K562 (cell line): Measurements from ENCODE around the gene RFLNA. TPM values are rescaled to one million over a fixed set of nuclear protein-coding genes. Genes with fewer than 3 reads are reported as not detected.

ENCODE experiments used
- ATAC-seq: fragments of 200-7000 bp; cut with Tn5 transposase; 3 replicates; pipeline ENCODE4 v1.9.1; 2020; ENCODE audit warnings: moderate library complexity
- BruUV-seq: library from RNA; stranded (reverse); fragments of 400-500 nt; replicated peaks from 2 replicates; lab custom pipeline; 2021; lab: Mats Ljungman, UMichigan
- CTCF ChIA-PET: fragments of 300-600 bp; formaldehyde crosslinking; extraction: SDS; loops from one replicate; lab custom pipeline; 2021; ENCODE audit warnings: low intra/inter-chr PET ratio; lab: Yijun Ruan, JAX
- POLR2A ChIA-PET: fragments of 300-600, 350-650 bp; sonication (Branson Sonifier 250); formaldehyde crosslinking; extraction: SDS; loops from one replicate; lab custom pipeline; 2021; ENCODE audit warnings: antibody characterized with exemption, inconsistent platforms; lab: Yijun Ruan, JAX
- DNase-seq, 4 experiments: peaks; one replicate each; pipeline versions ENCODE4 v3.0.0 to v3.0.0-alpha.2; 2011 to 2018; ENCODE audit warnings: low spot score in 3 of 4, mixed read lengths in 3 of 4; ENCODE audit errors: extremely low read depth in 1 of 4
- FAIRE-seq: peaks from 2 replicates; lab custom pipeline; 2011; peaks lifted over from hg19 to GRCh38; lab: Jason Lieb, UNC
- H2AFZ ChIP-seq: 2 replicates; pipeline ENCODE4 v1.6.0; 2011; ENCODE audit warnings: low read depth, low read length, control low read depth, inconsistent platforms
- H3K27ac ChIP-seq: fragments of 200-600 bp; 3 replicates; pipeline ENCODE4 v1.8.0; 2011; ENCODE audit warnings: low read depth, mild to moderate bottlenecking, control low read depth, inconsistent platforms, low read length, moderate library complexity, mixed read lengths; ENCODE audit errors: extremely low read depth
- H3K27me3 ChIP-seq, 2 experiments: fragments of 300-600 bp in 1 of 2; 2 replicates in 1 of 2; 3 replicates in 1 of 2; pipeline versions ENCODE4 v1.6.0 to v1.8.0; 2011; ENCODE audit warnings: inconsistent platforms in 2 of 2, low read length in 2 of 2, mild to moderate bottlenecking in 1 of 2, mixed read lengths in 1 of 2, moderate library complexity in 1 of 2; ENCODE audit not compliant: control insufficient read depth in 2 of 2, insufficient read depth in 2 of 2
- H3K36me3 ChIP-seq: fragments of 300-600 bp; 3 replicates; pipeline ENCODE4 v1.8.0; 2011; ENCODE audit warnings: mild to moderate bottlenecking, low read length, inconsistent platforms; ENCODE audit not compliant: control insufficient read depth, insufficient read depth
- H3K4me1 ChIP-seq, 2 experiments: fragments of 200-600 bp in 1 of 2; replicated peaks in 1 of 2; 2 replicates in 1 of 2; 3 replicates in 1 of 2; pipeline versions ENCODE4 v1.5.1 to v1.8.0; 2011; ENCODE audit warnings: inconsistent platforms in 2 of 2, low read length in 2 of 2, mild to moderate bottlenecking in 1 of 2, mixed read lengths in 1 of 2, moderate library complexity in 1 of 2; ENCODE audit not compliant: control insufficient read depth in 2 of 2, insufficient read depth in 2 of 2
- H3K4me2 ChIP-seq: 2 replicates; pipeline ENCODE4 v1.6.1; 2011; ENCODE audit warnings: low read length, control low read depth, inconsistent platforms, mixed read lengths; ENCODE audit not compliant: insufficient read depth
- H3K4me3 ChIP-seq: fragments of 200-600 bp; sonication (generic), shearing (Covaris generic); 2 replicates; pipeline ENCODE4 v1.5.1; 2016; ENCODE audit warnings: control low read depth, inconsistent platforms
- H3K79me2 ChIP-seq: fragments of 200-600 bp; 3 replicates; pipeline ENCODE4 v1.8.0; 2011; ENCODE audit warnings: low read length, inconsistent platforms; ENCODE audit not compliant: control insufficient read depth, insufficient read depth
- H3K9ac ChIP-seq, 2 experiments: 2 replicates each; pipeline versions ENCODE4 v1.6.0 to v1.6.1; 2011; ENCODE audit warnings: low read depth in 2 of 2, low read length in 2 of 2, control low read depth in 1 of 2, inconsistent platforms in 1 of 2, mild to moderate bottlenecking in 1 of 2, mixed read lengths in 1 of 2; ENCODE audit not compliant: insufficient read depth in 1 of 2
- H3K9me1 ChIP-seq: one replicate; pipeline ENCODE4 v1.6.0; 2011; ENCODE audit warnings: inconsistent platforms, mild to moderate bottlenecking, low read length, moderate library complexity; ENCODE audit not compliant: control insufficient read depth, insufficient read depth
- H3K9me3 ChIP-seq: replicated peaks from 2 replicates; pipeline ENCODE4 v1.5.1; 2011; ENCODE audit warnings: low read depth, low read length, inconsistent platforms; ENCODE audit not compliant: control insufficient read depth, insufficient read depth
- H4K20me1 ChIP-seq: replicated peaks from 2 replicates; pipeline ENCODE4 v1.6.1; 2011; ENCODE audit warnings: low read length, inconsistent platforms, mixed read lengths; ENCODE audit not compliant: control insufficient read depth, insufficient read depth
- CAMTA2 ChIP-seq: fragments of 250-450 bp; sonication (Bioruptor Pico); conservative IDR thresholded peaks from 2 replicates; pipeline ENCODE4 v1.5.1; 2022
- HNRNPH1 ChIP-seq: fragments of 200-400 bp; formaldehyde crosslinking; optimal IDR thresholded peaks from 2 replicates; pipeline ENCODE3; 2017; ENCODE audit warnings: low read depth, mild to moderate bottlenecking, low read length, moderate library complexity
- POLR3G ChIP-seq: IDR thresholded peaks from 2 replicates; pipeline ENCODE4 v1.6.1; 2011; ENCODE audit not compliant: insufficient read length, insufficient replicate concordance; ENCODE audit errors: extremely low read depth
- RBM17 ChIP-seq: fragments of 200-400 bp; formaldehyde crosslinking; IDR thresholded peaks from 2 replicates; pipeline ENCODE4 v1.6.1; 2017; ENCODE audit warnings: low read depth, mild to moderate bottlenecking, low read length, borderline replicate concordance
- SLC30A9 ChIP-seq: fragments of 250-450 bp; sonication (Bioruptor Pico); IDR thresholded peaks from 2 replicates; pipeline ENCODE4 v1.8.0; 2022; ENCODE audit warnings: mild to moderate bottlenecking, moderate library complexity
- TCF7L2 ChIP-seq: fragments of 150-350 bp; IDR thresholded peaks from 2 replicates; pipeline ENCODE4 v1.6.1; 2016; ENCODE audit warnings: low read depth, mild to moderate bottlenecking, low read length, moderate library complexity
- ZNF197 ChIP-seq: fragments of 200-800 bp; sonication (Bioruptor generic); IDR thresholded peaks from 2 replicates; pipeline ENCODE4 v1.6.1; 2016; ENCODE audit warnings: low read depth, missing genetic modification characterization, missing compliant biosample characterization
- ZNF354B ChIP-seq: fragments of 250-450 bp; sonication (Bioruptor Pico); IDR thresholded peaks from 2 replicates; pipeline ENCODE4 v1.4.0; 2020
- ZNF766 ChIP-seq: fragments of 200-800 bp; sonication (Bioruptor generic); conservative IDR thresholded peaks from 2 replicates; pipeline ENCODE4 v1.6.1; 2016; ENCODE audit warnings: missing genetic modification characterization, missing compliant biosample characterization
- WGBS: fragments of 100-300 bp; shearing (Covaris generic); methylation state at CpG from one replicate; pipeline ENCODE4 v1.1.6; 2016; ENCODE audit warnings: low coverage, mixed read lengths; ENCODE audit not compliant: insufficient coverage; ENCODE audit errors: missing lambda C conversion rate; 5-methylcytosine and 5-hydroxymethylcytosine counted together
- in situ Hi-C: fragments of 300-500 bp; cut with MboI; formaldehyde crosslinking; loops from 4 replicates; pipeline ENCODE4 v1.15.0; 2018; ENCODE audit warnings: inconsistent platforms, mixed read lengths
- intact Hi-C: fragments of 100-400 bp; cut with micrococcal nuclease; formaldehyde crosslinking; loops from 2 replicates; pipeline ENCODE4 v1.14.2; 2022
- polyA plus RNA-seq, 8 experiments: library from polyadenylated mRNA; depleted of rRNA in 4 of 8; stranded (reverse) in 5 of 8; unstranded in 3 of 8; fragments of >200 nt; fragmentation: Nextera tagmentation in 2 of 8; fragmentation: Illumina TruSeq in 1 of 8; extraction: Ambion mirVana in 2 of 8; extraction: Trizol in 1 of 8; gene quantifications; 2 replicates each; pipeline versions ENCODE4 v1.2.1 to v1.2.3, GENCODE V29; 2011 to 2014; ENCODE audit warnings: inconsistent platforms in 1 of 8, missing spikeins in 1 of 8
- total RNA-seq, 7 experiments: library from RNA; depleted of rRNA in 6 of 7; stranded (reverse); fragments of >200 nt in 6 of 7; fragmentation: Illumina TruSeq in 2 of 7; extraction: Trizol in 2 of 7; gene quantifications; 2 replicates each; pipeline versions ENCODE4 v1.2.1 to v1.2.3, GENCODE V29; 2011 to 2021; ENCODE audit warnings: low replicate concordance in 1 of 7
- TF ChIP-seq, protein P1 (sequence below): IDR thresholded peaks from 2 replicates; pipeline ENCODE4 v1.6.1; 2011; ENCODE audit warnings: borderline replicate concordance, low read depth, mild to moderate bottlenecking, moderate library complexity, low read length; ENCODE audit not compliant: insufficient read depth, poor library complexity, severe bottlenecking
- TF ChIP-seq, protein P2 (sequence below): fragments of 250-450 bp; sonication (Bioruptor Pico); IDR thresholded peaks from 2 replicates; pipeline ENCODE4 v1.4.0; 2020
- TF ChIP-seq, protein P3 (sequence below): sonication (generic); formaldehyde crosslinking; IDR thresholded peaks from 2 replicates; pipeline ENCODE4 v1.8.1; 2023; ENCODE audit warnings: mild to moderate bottlenecking, missing genetic modification reagents

RFLNA gene
- total and polyA plus RNA-seq, 9 of the 15 experiments (the other 6 are each of a cell fraction or from before 2014, with no cell fraction given), result not detected

DNA sequence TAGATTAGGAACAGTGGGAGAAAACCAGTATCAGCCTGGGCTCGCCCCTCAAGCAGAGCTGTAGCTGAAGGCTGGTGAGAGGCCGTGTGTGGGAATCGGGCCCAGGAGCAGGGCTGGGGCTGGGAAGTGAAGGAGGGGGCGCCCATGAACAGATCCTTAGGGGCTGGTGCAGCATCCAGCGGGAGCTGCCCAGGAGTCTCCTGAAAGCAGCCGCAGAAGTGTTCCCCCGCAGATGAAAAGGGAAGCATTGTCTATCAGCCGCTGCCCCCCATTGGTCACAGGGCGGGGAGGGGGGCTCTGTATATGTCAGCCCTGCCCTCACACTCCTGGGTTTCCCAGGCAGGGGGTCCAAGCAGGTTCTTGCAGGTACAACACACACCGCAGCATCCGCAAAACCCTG lies 15.6 kb upstream of the RFLNA start:
- ChIA-PET POLR2A (interaction anchor here (0.6 kb wide), 1 partner anchor 53 kb away, joined by 3 read pairs; no protein-coding TSS in a partner anchor), CTCF (no interaction called here)
- Histone ChIP-seq H3K79me2 (no peaks in the 10 kb centered on the region), H3K9ac (no peak overlapping the region), H3K9me3 (no peaks in the 10 kb centered on the region; the same call in 1 of the 2 replicates), H3K36me3 (no peaks in the 10 kb centered on the region), H4K20me1 (no peaks in the 10 kb centered on the region), H3K4me2 (no peak overlapping the region), H3K27ac (no peak overlapping the region), H3K9me1 (no peaks in the 10 kb centered on the region), H3K4me3 (no peak overlapping the region), H3K27me3 (peaks cover 43 to 58% of the 10 kb centered on the region in 2 experiments), H2AFZ (no peak overlapping the region), H3K4me1 (0 out of 5 replicates have a peak, but pooled peaks cover 0 to 2% of the 10 kb centered on the region in 2 experiments)
- in situ Hi-C loops, result no loop called here
- ATAC-seq (no peak), DNase-seq (no peak), FAIRE-seq (no peak)
- 20% methylated on average over 10 of the region's 11 CpGs for WGBS
- intact Hi-C loops, result no loop called here
- no TSS peak for BruUV-seq
- TF ChIP-seq CAMTA2 (CRISPR knock-in tag) (no peak), ZNF197 (CRISPR knock-in tag) (no peak), POLR3G (no peak), HNRNPH1 (no peak), SLC30A9 (CRISPR knock-in tag) (no peak), TCF7L2 (no peak), RBM17 (no peak), ZNF354B (no peak), ZNF766 (CRISPR knock-in tag) (no peak)
- TF ChIP-seq, protein P1, sequence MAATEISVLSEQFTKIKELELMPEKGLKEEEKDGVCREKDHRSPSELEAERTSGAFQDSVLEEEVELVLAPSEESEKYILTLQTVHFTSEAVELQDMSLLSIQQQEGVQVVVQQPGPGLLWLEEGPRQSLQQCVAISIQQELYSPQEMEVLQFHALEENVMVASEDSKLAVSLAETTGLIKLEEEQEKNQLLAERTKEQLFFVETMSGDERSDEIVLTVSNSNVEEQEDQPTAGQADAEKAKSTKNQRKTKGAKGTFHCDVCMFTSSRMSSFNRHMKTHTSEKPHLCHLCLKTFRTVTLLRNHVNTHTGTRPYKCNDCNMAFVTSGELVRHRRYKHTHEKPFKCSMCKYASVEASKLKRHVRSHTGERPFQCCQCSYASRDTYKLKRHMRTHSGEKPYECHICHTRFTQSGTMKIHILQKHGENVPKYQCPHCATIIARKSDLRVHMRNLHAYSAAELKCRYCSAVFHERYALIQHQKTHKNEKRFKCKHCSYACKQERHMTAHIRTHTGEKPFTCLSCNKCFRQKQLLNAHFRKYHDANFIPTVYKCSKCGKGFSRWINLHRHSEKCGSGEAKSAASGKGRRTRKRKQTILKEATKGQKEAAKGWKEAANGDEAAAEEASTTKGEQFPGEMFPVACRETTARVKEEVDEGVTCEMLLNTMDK, result no peak
- TF ChIP-seq, protein P2, sequence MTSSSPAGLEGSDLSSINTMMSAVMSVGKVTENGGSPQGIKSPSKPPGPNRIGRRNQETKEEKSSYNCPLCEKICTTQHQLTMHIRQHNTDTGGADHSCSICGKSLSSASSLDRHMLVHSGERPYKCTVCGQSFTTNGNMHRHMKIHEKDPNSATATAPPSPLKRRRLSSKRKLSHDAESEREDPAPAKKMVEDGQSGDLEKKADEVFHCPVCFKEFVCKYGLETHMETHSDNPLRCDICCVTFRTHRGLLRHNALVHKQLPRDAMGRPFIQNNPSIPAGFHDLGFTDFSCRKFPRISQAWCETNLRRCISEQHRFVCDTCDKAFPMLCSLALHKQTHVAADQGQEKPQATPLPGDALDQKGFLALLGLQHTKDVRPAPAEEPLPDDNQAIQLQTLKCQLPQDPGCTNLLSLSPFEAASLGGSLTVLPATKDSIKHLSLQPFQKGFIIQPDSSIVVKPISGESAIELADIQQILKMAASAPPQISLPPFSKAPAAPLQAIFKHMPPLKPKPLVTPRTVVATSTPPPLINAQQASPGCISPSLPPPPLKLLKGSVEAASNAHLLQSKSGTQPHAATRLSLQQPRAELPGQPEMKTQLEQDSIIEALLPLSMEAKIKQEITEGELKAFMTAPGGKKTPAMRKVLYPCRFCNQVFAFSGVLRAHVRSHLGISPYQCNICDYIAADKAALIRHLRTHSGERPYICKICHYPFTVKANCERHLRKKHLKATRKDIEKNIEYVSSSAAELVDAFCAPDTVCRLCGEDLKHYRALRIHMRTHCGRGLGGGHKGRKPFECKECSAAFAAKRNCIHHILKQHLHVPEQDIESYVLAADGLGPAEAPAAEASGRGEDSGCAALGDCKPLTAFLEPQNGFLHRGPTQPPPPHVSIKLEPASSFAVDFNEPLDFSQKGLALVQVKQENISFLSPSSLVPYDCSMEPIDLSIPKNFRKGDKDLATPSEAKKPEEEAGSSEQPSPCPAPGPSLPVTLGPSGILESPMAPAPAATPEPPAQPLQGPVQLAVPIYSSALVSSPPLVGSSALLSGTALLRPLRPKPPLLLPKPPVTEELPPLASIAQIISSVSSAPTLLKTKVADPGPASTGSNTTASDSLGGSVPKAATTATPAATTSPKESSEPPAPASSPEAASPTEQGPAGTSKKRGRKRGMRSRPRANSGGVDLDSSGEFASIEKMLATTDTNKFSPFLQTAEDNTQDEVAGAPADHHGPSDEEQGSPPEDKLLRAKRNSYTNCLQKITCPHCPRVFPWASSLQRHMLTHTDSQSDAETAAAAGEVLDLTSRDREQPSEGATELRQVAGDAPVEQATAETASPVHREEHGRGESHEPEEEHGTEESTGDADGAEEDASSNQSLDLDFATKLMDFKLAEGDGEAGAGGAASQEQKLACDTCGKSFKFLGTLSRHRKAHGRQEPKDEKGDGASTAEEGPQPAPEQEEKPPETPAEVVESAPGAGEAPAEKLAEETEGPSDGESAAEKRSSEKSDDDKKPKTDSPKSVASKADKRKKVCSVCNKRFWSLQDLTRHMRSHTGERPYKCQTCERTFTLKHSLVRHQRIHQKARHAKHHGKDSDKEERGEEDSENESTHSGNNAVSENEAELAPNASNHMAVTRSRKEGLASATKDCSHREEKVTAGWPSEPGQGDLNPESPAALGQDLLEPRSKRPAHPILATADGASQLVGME (CRISPR knock-in tag), result no peak
- TF ChIP-seq, protein P3, sequence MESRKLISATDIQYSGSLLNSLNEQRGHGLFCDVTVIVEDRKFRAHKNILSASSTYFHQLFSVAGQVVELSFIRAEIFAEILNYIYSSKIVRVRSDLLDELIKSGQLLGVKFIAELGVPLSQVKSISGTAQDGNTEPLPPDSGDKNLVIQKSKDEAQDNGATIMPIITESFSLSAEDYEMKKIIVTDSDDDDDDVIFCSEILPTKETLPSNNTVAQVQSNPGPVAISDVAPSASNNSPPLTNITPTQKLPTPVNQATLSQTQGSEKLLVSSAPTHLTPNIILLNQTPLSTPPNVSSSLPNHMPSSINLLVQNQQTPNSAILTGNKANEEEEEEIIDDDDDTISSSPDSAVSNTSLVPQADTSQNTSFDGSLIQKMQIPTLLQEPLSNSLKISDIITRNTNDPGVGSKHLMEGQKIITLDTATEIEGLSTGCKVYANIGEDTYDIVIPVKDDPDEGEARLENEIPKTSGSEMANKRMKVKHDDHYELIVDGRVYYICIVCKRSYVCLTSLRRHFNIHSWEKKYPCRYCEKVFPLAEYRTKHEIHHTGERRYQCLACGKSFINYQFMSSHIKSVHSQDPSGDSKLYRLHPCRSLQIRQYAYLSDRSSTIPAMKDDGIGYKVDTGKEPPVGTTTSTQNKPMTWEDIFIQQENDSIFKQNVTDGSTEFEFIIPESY (CRISPR knock-in tag), result no peak
